HepG2 (cell line): ENCODE measurements around the gene UVSSA. TPM values are rescaled to one million over a fixed set of nuclear protein-coding genes. Genes with fewer than 3 reads are reported as not detected.
A peak's percentile ranks its signal among the peaks of the same experiment; 100 is the strongest.

Source experiments
- HHEX ChIP-seq: IDR thresholded peaks from 2 replicates; pipeline ENCODE4 v1.6.1; 2016; ENCODE audit warnings: control low read depth
- HOXA9 ChIP-seq: sonication (generic); formaldehyde crosslinking; IDR thresholded peaks from 2 replicates; pipeline ENCODE4 v1.8.1; 2022; ENCODE audit warnings: missing genetic modification reagents, mild to moderate bottlenecking, moderate library complexity, borderline replicate concordance
- LCORL ChIP-seq, 2 experiments: fragments of 450-650 bp in 1 of 2; sonication (generic) in 1 of 2; formaldehyde crosslinking in 1 of 2; IDR thresholded peaks; 2 replicates each; pipeline versions ENCODE4 v1.5.0 to v1.6.1; 2017 to 2020; ENCODE audit warnings: antibody characterized with exemption in 1 of 2, missing genetic modification reagents in 1 of 2
- RAD21 ChIP-seq: fragments of 450-650 bp; formaldehyde crosslinking; IDR thresholded peaks from 2 replicates; pipeline ENCODE4 v1.5.0; 2020; ENCODE audit warnings: mild to moderate bottlenecking
- RFX5 ChIP-seq: IDR thresholded peaks from 2 replicates; pipeline ENCODE4 v1.6.1; 2011; ENCODE audit warnings: low read depth, low read length, improper control_type of control experiment
- ZFP1 ChIP-seq: IDR thresholded peaks from 2 replicates; pipeline ENCODE4 v1.6.1; 2016
- ZNF317 ChIP-seq: sonication (generic); formaldehyde crosslinking; IDR thresholded peaks from 2 replicates; pipeline ENCODE4 v1.5.0; 2020; ENCODE audit warnings: mild to moderate bottlenecking, missing genetic modification reagents
- ZNF577 ChIP-seq: sonication (generic); formaldehyde crosslinking; IDR thresholded peaks from 2 replicates; pipeline ENCODE4 v1.4.0; 2020; ENCODE audit warnings: mild to moderate bottlenecking, low read depth, missing genetic modification reagents, borderline replicate concordance
- ZNF775 ChIP-seq: sonication (generic); formaldehyde crosslinking; IDR thresholded peaks from 2 replicates; pipeline ENCODE4 v1.4.0; 2020; ENCODE audit warnings: missing genetic modification reagents, mild to moderate bottlenecking, moderate library complexity, borderline replicate concordance
- polyA plus RNA-seq, 8 experiments: library from polyadenylated mRNA; depleted of rRNA in 3 of 8; stranded (reverse) in 7 of 8; unstranded in 1 of 8; fragments of >200 nt; fragmentation: Illumina TruSeq in 4 of 8; extraction: Trizol in 4 of 8; gene quantifications; 2 replicates each; pipeline versions ENCODE4 v1.2.1 to v1.2.3, GENCODE V29; 2011 to 2016; ENCODE audit warnings: low read depth in 4 of 8, missing spikeins in 1 of 8, mixed read lengths in 1 of 8; ENCODE audit not compliant: insufficient read depth in 1 of 8
- total RNA-seq, 5 experiments: library from RNA; depleted of rRNA; stranded (reverse); fragments of >200 nt; fragmentation: Illumina TruSeq; extraction: Trizol; gene quantifications; 2 replicates each; pipeline ENCODE4 v1.2.3, GENCODE V29; 2016; ENCODE audit warnings: low read depth in 1 of 5
- TF ChIP-seq, protein P1 (sequence below): sonication (generic); IDR thresholded peaks from 2 replicates; pipeline ENCODE4 v1.6.1; 2016; ENCODE audit warnings: low read depth, borderline replicate concordance
- TF ChIP-seq, protein P2 (sequence below): sonication (generic); formaldehyde crosslinking; IDR thresholded peaks from 2 replicates; pipeline ENCODE4 v1.4.0; 2020; ENCODE audit warnings: missing genetic modification reagents
- TF ChIP-seq, protein P3 (sequence below): sonication (generic); formaldehyde crosslinking; IDR thresholded peaks from 2 replicates; pipeline ENCODE4 v1.4.0; 2020; ENCODE audit warnings: missing genetic modification reagents
- TF ChIP-seq, protein P4 (sequence below): sonication (generic); formaldehyde crosslinking; IDR thresholded peaks from 2 replicates; pipeline ENCODE4 v1.5.0; 2020; ENCODE audit warnings: missing genetic modification reagents

UVSSA gene
- total and polyA plus RNA-seq, 2 of the 13 experiments (the other 11 are each of a cell fraction or from before 2014, with no cell fraction given), result 4.6 to 8.4 TPM

DNA sequence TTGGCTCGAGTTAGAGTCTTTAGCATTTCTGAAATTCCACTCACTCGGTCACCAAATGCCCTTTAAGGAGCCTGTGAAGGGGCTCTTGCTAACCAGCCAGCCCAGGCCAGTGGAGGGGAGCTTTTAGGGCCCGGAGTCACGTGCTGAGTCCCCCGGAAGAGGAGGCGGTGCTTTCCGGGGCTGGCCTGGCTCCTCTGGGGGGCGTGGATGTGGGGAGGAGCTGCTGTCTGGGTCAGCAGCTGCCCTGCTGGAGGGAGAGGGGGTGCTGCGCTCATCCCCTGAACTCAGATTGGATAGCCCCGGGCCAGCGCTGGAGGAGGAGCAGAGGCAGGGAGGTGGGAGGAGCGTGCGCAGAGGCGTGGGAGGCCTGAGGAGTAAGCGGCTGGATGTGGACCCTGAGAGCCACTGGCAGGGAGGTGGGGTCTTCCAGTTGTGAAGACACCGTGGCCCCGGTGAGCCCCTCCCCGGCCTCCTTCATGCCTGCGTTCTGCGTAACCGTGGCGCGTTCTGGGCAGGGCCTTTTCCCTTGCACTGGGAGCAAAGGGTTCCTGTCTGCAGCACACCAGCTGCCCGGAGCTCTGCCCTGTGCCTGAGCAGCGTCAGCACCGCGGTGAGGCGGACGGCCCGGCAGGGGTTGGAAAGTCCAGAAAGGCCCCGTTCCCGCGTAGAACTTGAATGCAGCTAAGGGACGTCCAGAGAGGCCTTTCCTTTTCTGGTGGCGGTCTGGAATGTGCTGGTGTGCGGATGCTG is 37.6 kb upstream of the UVSSA start (continued):
- TF ChIP-seq ZNF775, result no peak
- TF ChIP-seq LCORL (IDR thresholded peaks at IDR 0.05), result no peak
- TF ChIP-seq LCORL (CRISPR knock-in tag; IDR thresholded peaks at IDR 0.05), result peak; percentile 69
- no peak for TF ChIP-seq ZFP1 (CRISPR knock-in tag)
- TF ChIP-seq ZNF317 (CRISPR knock-in tag), result no peak
- TF ChIP-seq, protein P1, sequence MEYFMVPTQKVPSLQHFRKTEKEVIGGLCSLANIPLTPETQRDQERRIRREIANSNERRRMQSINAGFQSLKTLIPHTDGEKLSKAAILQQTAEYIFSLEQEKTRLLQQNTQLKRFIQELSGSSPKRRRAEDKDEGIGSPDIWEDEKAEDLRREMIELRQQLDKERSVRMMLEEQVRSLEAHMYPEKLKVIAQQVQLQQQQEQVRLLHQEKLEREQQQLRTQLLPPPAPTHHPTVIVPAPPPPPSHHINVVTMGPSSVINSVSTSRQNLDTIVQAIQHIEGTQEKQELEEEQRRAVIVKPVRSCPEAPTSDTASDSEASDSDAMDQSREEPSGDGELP, result peak; percentile 77; the same call in 1 of the 2 replicates
- TF ChIP-seq, protein P2, sequence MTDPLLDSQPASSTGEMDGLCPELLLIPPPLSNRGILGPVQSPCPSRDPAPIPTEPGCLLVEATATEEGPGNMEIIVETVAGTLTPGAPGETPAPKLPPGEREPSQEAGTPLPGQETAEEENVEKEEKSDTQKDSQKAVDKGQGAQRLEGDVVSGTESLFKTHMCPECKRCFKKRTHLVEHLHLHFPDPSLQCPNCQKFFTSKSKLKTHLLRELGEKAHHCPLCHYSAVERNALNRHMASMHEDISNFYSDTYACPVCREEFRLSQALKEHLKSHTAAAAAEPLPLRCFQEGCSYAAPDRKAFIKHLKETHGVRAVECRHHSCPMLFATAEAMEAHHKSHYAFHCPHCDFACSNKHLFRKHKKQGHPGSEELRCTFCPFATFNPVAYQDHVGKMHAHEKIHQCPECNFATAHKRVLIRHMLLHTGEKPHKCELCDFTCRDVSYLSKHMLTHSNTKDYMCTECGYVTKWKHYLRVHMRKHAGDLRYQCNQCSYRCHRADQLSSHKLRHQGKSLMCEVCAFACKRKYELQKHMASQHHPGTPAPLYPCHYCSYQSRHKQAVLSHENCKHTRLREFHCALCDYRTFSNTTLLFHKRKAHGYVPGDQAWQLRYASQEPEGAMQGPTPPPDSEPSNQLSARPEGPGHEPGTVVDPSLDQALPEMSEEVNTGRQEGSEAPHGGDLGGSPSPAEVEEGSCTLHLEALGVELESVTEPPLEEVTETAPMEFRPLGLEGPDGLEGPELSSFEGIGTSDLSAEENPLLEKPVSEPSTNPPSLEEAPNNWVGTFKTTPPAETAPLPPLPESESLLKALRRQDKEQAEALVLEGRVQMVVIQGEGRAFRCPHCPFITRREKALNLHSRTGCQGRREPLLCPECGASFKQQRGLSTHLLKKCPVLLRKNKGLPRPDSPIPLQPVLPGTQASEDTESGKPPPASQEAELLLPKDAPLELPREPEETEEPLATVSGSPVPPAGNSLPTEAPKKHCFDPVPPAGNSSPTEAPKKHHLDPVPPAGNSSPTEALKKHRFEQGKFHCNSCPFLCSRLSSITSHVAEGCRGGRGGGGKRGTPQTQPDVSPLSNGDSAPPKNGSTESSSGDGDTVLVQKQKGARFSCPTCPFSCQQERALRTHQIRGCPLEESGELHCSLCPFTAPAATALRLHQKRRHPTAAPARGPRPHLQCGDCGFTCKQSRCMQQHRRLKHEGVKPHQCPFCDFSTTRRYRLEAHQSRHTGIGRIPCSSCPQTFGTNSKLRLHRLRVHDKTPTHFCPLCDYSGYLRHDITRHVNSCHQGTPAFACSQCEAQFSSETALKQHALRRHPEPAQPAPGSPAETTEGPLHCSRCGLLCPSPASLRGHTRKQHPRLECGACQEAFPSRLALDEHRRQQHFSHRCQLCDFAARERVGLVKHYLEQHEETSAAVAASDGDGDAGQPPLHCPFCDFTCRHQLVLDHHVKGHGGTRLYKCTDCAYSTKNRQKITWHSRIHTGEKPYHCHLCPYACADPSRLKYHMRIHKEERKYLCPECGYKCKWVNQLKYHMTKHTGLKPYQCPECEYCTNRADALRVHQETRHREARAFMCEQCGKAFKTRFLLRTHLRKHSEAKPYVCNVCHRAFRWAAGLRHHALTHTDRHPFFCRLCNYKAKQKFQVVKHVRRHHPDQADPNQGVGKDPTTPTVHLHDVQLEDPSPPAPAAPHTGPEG (CRISPR knock-in tag), result no peak
- no peak for TF ChIP-seq HHEX (CRISPR knock-in tag)
- peak; percentile 36; the same call in 1 of the 2 replicates for TF ChIP-seq RAD21 (CRISPR knock-in tag)
- TF ChIP-seq, protein P3, sequence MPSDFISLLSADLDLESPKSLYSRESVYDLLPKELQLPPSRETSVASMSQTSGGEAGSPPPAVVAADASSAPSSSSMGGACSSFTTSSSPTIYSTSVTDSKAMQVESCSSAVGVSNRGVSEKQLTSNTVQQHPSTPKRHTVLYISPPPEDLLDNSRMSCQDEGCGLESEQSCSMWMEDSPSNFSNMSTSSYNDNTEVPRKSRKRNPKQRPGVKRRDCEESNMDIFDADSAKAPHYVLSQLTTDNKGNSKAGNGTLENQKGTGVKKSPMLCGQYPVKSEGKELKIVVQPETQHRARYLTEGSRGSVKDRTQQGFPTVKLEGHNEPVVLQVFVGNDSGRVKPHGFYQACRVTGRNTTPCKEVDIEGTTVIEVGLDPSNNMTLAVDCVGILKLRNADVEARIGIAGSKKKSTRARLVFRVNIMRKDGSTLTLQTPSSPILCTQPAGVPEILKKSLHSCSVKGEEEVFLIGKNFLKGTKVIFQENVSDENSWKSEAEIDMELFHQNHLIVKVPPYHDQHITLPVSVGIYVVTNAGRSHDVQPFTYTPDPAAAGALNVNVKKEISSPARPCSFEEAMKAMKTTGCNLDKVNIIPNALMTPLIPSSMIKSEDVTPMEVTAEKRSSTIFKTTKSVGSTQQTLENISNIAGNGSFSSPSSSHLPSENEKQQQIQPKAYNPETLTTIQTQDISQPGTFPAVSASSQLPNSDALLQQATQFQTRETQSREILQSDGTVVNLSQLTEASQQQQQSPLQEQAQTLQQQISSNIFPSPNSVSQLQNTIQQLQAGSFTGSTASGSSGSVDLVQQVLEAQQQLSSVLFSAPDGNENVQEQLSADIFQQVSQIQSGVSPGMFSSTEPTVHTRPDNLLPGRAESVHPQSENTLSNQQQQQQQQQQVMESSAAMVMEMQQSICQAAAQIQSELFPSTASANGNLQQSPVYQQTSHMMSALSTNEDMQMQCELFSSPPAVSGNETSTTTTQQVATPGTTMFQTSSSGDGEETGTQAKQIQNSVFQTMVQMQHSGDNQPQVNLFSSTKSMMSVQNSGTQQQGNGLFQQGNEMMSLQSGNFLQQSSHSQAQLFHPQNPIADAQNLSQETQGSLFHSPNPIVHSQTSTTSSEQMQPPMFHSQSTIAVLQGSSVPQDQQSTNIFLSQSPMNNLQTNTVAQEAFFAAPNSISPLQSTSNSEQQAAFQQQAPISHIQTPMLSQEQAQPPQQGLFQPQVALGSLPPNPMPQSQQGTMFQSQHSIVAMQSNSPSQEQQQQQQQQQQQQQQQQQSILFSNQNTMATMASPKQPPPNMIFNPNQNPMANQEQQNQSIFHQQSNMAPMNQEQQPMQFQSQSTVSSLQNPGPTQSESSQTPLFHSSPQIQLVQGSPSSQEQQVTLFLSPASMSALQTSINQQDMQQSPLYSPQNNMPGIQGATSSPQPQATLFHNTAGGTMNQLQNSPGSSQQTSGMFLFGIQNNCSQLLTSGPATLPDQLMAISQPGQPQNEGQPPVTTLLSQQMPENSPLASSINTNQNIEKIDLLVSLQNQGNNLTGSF (CRISPR knock-in tag), result peak; percentile 61; the same call in 1 of the 2 replicates
- TF ChIP-seq, protein P4, sequence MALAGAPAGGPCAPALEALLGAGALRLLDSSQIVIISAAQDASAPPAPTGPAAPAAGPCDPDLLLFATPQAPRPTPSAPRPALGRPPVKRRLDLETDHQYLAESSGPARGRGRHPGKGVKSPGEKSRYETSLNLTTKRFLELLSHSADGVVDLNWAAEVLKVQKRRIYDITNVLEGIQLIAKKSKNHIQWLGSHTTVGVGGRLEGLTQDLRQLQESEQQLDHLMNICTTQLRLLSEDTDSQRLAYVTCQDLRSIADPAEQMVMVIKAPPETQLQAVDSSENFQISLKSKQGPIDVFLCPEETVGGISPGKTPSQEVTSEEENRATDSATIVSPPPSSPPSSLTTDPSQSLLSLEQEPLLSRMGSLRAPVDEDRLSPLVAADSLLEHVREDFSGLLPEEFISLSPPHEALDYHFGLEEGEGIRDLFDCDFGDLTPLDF (CRISPR knock-in tag), result no peak
- no peak for TF ChIP-seq HOXA9 (CRISPR knock-in tag)
- no peak for TF ChIP-seq ZNF577 (CRISPR knock-in tag)
- TF ChIP-seq RFX5, result no peak
